Measurements from ENCODE around the gene CCDC158.
"Not testable (repeated sequence)": the region's sequence is repeated elsewhere in the genome, so short reads cannot be mapped to it uniquely, and the experiment has no call there.

CCDC158 gene

DNA sequence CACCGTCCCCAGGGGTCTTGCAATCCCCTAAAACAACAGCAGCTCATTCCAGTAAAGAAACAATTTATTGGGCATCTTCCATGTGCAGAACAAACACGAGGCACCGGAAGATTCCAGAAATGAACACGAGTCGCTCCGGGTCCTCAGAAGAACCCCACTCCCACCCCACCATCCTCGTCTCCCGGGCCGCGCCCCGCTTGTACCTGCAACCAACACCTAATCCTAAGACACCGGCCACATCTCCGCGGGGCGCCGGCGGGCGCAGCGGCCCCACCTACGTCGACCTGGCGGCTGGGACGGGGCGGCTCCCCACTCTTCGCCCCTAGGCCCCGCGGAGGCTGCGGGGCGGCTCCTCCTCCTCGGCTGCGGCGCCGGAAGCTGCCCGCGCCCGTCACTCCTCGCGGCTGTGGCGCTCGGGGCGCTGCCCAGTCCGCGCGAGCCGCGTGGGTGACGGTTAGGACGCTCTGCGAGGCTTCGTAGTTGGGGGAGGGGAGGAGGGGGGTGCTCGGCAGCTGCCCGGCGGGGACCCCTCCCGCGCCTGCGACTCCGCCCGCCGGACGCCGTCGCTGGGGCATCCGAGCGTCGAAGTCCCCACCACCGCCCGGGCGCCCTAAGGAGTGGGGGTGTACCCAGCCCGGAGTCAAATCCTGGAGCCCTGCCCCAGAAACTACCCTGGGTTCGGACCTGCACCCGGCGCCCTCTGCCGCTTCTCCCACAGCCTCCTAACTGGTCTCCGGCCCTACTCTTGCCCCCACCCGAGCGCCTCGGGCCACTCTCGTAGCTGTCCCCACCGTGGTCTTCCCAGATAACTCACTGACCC is at the start of gene CCDC158:
Gene CCDC158, minus strand, starts transcription at position 380 of the 820 bp plus-strand sequence. CDS start 17,934 bp downstream, outside the sequence.
- no peak for DNase-seq

DNA sequence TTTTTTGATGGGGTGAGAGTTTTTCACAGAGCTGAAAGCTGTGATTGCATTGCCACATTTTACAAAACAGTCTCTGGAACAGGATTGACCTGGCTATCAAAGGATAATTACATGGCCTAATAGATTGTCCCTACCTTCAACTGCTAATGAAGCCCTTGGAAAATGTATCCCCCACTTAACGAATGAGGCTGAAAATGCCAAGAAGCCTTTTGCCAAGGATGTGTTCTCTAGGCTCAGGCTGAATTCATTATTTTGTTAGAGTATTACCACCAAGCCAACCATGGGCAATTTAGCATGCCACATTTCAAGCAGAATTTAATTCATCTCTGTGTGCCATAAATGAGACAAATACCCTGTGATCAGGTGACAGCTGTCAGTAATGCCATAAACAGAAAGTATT is 49.6 kb upstream of the CCDC158 start:
- no peak for DNase-seq

DNA sequence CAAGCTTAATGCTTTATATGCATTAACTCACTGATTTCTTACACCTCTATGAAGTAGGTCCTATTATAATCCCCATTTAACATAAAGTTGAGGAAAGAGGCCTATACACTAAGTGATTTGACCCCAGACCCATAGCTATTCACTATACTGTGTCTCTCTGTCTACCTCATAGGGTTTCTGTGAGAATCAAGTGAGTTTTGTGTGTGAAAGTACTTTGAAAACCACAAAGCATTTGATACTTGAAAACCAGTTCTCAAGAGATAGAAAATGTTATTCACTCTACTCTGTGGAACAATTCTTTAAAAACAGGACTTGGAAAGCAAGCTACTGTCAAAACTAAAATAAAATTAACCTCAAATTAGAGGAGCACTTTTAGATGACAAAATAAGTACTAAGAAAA is 49.1 kb upstream of the CCDC158 start:
- no peak for DNase-seq

DNA sequence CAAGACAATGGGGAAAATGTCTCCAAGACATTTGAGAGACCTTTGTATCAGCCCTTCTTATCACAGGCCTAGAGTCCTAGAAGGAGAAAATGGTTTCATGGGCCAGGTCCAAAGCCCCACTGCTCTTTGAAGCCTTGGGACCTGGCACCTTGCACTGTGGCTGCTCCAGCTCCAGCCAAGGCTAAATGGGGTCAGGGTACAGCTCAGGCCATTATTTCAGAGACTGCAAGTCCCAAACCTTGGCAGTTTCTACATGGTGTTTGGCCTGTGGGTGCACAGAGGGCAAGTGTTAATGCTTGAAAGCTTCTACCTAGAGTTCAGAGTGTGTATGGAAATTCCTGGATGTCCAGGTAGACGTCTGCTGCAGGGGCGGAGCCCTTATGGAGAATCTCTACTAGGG is 42.6 kb upstream of the CCDC158 start:
- no peak for DNase-seq

DNA sequence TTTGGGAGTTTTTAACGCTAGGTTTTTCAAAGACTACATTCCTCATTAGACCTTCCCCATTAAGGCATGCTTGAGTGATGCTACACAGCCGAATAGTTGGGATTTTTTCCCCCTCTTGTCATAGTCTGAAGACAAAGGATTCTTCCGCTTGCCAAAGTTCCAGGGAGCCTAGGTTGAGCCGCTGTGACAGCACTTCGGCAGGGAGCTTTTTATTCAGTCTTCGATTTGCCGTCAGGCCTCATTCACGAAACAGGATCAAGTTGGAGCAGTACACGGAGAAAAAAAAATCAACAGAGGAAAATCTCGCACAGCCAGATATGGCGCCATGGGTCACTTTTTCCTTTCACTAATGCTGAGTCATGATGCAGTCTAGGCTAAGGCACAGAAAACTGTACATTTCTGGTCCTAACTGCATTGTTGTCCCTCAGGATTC is 38.4 kb upstream of the CCDC158 start:
- no peak for DNase-seq

DNA sequence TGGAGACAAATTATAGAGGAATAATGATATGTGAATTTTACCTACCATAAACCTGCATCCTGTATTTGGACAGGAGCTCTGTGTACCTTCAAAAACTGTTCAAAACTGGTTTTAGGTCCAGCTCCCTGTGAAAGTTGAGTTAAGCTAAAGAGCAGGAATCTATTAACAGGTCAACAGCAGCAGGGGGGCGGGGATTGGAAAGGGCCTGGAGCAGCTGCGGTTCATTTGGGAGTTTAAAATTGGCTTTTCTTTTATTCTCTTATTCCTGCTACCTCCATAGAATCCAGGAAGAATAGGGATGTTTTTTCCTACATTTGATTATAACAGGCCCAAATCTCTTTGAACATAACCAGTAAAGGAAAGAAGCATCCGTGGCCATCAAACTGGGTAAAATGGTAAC is 37.9 kb upstream of the CCDC158 start:
- no peak for DNase-seq

DNA sequence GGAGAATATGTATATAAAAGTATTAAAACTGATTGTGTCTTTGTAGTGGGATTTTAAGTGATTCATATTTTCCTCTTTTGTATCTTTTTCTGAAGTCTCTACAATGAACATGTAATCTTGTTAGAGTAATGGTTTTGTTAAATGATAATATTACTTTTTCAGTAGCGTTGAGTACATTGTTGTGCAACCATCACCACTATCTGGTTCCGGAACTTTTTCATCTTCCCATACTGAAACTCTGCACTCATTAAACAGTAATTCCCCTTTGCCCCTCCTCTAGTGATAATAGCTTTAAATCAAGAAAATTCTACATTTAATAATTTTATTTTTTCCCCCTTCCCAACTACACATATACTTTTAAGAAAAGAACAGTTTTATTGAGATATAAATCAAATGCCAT is 37.4 kb upstream of the CCDC158 start:
- no peak for DNase-seq

DNA sequence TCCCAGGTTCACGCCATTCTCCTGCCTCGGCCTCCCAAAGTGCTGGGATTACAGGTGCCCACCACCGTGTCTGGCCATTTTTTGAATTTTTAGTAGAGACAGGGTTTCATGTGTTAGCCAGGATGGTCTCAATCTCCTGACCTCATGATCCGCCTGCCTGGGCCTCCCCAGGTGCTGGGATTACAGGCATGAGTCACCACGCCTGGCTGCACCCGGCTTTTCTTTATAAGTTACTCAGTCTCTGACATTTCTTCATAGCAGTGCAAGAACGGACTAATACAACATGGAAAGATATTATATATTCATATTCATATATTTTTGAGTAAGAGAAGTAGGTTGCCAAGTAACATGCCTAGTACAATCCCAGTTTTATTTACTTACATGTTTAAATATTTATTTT is 36.9 kb upstream of the CCDC158 start:
- DNase-seq: no peak

DNA sequence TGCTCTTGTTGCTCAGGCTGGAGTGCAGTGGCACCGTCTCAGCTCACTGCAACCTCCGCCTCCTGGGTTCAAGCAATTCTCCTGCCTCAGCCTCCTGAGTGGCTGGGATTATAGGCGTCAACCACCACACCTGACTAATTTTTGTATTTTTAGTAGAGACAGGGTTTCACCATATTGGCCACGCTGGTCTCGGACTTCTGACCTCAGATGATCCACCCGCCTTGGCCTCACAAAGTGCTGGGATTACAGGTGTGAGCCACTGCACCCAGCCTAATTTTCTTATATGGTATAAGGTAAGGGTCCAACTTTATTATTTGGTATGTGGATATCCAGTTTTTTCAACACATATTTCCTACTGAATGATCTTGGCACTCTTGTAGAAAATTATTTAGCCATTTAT is 33.1 kb upstream of the CCDC158 start:
- DNase-seq: not testable (repeated sequence)

DNA sequence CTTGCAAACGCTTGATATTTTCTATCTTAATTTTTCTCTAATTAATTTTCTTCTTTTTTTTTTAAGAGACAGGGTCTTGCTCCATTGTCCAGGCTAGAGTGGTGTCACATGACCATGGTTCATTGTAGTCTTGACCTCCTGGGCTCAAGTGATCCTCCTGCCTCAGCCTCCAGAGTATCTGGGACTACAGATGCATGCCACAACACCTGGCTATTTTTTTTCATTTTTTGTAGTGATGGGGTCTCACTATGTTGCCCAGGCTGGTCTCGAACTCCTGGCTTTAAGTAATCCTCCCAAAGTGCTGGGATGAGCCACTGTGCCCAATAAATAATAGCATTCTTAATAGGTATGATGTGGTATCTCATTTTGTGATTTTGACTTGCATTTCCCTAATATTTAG is 32.3 kb upstream of the CCDC158 start:
- no peak for DNase-seq

DNA sequence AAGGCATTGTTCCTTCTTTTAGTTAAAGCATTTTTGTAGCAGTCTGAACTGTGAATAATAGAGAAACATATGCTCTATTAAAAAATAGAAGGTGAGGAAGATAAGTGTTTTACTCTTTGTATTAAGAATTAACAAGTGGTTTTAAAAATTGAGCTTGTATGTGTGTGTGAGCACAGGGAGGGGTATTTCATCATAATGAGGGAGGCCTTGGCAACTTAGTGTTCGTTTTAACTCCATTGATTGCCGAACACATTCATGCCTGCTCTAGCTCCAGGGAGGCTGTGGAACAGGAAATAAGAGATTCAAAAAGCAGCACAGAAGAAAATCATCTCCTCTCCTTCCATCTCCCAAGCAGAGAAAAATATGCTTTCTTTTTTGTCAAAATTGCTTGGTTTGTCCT is 28.9 kb upstream of the CCDC158 start:
- no peak for DNase-seq

DNA sequence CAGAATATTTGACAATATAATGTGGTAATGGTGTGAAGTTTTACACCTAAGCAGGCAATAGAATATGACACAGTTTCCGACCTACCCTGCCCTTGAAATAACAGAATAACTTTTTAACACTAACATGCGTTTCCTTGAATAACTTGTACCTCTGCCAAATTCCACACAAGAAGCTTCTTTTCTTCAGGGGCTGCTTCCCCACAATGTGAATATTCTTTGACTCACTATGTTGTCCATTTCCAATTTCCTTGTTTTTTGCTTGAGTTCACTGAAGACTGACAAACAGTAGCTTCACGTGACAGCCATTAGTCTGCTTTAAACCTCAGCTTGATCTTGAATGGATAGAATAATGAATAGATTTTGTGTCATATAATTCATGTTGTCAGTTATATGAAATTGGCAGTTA is 28.4 kb upstream of the CCDC158 start:
- no peak for DNase-seq

DNA sequence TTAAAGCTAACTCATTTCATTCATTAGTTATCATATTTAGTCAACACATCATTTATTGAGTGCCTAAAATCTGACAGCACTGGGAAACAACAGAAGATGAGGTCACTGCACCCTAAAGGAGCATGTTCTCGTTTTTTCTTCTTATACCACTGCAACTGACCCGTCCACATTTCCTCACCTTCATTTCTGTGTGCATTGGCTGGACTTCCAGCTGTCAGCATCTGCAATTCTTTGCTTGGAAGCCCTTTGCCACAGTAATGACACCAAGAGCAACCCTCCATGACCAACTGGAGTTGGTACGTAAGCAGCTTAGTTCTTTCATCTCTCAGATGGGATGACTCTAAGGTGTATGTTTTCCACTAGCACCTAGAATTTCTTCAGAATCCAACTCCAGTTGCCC is 27.3 kb upstream of the CCDC158 start:
- DNase-seq: no peak

DNA sequence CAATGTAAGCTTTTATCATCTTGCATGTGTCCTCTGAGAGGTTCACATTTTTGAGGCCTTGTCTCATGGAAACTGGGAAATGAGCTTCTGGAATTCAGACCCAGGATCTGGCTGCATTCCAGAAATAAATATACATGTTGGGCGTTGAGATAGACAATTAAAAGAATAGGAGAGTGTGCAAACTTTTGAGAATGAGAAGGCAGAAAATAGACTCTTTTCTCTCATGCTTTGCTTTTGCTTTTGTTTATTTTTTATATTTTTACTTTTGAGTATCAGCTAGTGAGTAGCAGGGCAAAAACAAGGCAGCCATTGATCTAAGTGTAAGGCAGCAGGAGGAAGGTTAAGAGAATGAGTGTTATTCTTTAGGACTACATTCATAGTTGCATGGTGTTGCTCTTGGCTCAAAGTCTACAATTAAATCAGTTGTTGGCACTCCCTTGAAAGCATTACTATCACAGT is 26.5 kb upstream of the CCDC158 start:
- DNase-seq: no peak

DNA sequence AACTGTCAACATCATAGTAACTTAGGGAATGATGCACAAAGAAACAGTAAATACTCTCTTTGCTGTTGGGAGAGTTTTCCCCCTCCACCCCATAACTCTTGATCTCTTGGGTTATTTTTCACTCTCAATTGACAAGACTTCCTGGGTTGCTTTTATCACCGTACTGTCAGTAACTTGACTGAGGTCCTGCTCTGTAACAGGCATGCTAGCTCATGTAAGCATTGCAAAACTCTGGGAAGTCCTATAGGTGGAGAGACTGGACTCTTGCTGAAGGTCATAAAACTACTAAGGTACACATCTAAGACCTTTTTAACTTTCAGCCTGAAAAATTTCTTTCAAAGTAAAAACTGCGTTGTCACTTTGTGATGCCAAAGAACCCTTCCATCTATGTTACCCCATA is 25.0 kb upstream of the CCDC158 start:
- DNase-seq: no peak

DNA sequence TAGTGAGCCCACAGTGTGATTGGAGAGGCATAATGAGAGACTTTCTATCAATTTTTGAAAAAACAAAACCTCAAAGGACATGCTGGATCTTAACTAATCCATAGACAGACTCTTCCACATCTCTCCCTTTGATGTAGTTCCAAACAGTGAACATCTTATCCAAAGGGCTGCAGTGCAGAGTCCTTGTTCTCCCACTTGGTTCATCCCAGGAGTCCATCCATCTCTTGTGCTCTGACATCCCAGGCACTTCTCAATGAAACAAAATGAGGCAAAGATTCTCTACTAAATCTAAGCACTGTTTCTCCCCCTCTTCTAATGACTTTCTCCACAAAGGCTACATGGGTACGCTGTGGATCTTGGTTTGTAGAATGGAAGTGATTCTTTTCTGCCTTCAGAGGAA is 22.4 kb upstream of the CCDC158 start:
- no peak for DNase-seq

DNA sequence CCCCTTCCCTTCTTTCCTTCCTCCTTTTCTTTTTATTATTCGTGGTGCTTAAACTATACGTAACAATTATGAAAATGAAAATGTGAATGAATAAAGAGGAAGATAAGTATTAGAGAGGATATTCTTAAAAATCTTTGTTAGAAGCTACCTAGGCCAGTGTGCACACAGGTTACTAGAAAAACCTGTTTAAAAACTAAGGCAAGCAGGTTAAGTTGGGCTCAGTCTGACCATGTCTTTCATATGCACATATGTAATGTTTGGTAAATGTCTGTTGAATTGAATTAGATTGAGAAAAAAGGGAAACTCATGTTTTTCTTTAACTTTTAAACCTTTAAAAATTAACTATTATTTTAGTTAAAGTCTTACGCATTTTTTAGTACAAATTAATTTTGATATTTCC is 21.9 kb upstream of the CCDC158 start:
- no peak for DNase-seq

DNA sequence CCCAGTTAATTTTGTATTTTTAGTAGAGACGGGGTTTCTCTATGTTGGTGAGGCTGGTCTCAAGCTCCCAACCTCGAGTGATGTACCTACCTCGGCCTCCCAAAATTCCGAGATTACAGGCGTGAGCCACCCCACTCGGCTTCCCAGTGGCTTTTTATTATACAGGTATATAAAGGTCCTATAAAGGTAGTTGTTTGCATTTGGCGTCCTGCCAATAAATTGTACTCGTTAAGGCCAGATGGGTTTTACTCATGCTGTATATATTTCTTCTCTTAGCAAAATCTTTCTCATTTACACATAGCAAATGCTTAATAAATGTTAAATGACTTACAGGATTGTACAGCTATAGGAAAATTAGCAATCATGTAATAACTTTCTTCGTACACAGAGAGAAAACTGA is 20.9 kb upstream of the CCDC158 start:
- no peak for DNase-seq

DNA sequence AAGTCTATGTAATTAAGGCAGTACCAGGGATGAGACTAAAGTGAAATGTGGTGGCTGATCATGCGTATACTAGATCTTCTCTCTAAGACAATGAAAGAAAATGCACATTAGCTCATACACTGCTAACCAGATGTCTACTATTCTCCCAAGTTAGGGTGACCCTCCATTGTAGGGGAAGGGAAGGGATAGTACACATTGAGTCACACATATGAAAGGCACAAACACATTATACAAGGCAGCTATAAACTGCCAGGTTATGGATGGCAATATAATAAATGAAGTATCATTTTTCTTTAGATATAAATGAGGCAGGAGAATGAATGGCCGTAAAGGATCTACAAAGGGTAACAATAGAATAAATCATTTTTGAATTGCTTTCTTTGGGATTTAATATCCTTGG is 18.6 kb upstream of the CCDC158 start:
- no peak for DNase-seq

DNA sequence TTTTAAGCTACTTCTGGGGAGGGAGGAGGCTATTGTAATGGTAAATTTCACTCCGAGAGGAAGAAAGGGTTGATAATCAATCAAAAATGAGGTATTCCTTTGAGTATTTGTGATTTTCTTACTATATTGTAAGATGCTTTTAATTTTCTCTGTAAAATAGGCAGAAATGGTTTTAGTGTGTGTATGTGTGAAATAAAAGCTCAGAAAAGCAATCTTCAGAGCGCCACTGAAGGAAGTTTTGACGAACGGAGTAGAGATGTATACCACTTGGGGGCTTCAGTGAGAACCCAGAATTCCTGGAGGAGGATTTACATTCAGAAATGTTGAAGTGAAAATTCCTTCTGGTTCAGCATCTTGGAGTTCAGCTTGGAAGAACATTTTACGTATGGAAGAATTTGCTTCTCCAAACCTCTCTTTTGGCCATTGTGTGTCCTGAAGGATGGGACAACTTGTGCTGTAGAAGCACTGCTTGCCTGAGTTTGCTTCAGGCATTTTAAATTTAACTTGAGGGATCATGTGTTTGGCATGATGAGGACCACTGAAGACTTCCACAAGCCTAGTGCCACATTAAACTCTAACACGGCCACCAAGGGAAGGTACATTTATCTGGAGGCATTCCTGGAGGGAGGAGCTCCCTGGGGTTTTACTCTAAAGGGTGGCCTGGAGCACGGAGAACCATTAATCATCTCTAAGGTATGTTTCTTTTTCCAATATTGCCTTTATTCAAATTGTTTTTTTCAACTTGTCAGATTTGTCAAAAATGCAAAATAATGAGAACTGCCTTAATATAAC is 14.8 kb upstream of the CCDC158 start:
- DNase-seq: no peak

DNA sequence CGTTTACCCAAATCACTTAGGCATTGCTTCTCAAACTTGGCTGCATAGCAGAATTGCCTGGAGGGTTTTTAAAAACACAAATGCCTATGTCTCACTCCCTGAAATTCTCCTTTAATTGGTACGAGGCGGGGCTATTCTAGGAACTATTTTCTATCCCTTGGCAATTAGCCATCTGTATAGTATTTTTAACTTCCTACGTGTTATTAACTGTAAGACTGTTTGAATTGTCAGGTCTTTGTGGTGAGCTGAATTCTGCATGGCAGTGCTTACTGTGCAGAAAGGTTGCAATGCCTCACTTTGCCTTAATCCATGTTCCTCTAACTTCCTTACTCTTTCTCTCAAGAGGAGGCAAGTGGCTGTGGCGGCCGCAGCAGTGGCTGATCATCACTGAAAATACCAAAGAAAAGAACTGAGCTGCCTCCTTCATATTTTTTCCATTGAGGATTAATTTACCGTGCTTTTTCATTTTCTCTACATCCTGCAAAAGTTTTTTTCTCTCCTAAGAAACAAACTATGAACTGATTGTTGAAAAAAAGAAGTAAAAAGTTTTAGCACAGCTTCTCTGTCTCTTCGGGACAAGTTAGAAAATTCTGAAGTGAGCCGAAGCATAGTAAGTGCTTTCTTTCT is 14.1 kb upstream of the CCDC158 start, which contains the start of gene SHROOM3:
Gene SHROOM3, plus strand, starts transcription at position 329 of the 627 bp plus-strand sequence. CDS start 824 bp downstream, outside the sequence.
- DNase-seq: no peak

DNA sequence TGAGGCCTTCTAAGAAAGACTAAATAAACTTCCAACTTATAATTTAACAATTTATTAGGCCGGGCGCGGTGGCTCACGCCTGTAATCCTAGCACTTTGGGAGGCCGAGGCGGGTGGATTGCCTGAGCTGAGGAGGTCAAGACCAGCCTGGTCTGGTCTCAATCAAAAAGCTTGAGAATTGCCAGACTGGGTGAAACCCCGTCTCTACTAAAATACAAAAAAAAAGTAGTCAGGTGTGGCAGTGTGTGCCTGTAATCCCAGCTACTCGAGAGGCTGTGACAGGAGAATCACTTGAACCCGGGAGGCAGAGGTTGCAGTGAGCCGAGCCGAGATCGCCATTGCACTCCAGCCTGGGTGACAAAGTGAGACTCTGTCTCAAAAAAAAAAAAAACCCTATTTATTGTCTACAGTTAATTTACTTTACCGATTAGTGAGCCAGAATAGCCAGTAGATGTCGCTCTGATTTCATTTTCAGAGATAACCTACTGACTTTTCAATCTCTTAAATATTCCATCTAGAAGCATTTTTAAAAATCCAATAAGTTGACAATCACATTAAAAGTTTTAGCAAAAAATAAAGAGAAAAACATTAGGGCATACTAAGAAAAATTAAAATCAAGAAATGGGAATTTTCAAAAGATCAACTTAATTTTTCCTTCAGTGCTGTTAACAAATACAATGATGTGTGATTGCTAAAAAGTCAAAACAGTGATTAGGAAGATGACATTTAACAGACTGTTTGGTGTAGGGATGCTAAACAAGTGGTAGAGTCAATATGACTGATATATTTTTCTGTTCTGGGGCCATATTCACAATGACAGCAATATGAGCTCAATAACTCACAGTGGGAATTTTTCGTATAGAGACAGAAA is 9.8 kb upstream of the CCDC158 start:
- DNase-seq: no peak

DNA sequence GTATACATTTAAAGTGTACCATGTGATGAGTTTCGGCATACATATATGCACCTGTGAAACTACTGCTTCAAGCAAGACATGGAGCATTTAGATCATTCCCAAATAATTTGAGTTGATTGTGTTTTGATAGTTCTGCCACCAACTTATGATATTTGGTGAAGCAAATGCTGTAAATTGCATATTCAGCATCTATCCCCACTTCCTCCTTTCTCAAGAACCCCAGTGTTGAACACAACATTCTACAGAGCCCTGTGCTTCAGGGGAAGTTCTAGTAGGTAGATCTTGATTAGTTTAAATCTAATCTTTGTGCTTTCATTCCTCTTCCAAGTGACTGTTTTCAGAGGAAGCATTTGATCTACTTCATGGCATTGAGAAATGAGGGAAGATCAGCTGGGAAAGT is 8.7 kb upstream of the CCDC158 start:
- no peak for DNase-seq
